OCI-LY7 (cell line): ENCODE measurements around the gene CAMK2B. TPM values are rescaled to one million over a fixed set of nuclear protein-coding genes. Genes with fewer than 3 reads are reported as not detected.
"Not testable (repeated sequence)": the region's sequence is repeated elsewhere in the genome, so short reads cannot be mapped to it uniquely, and the experiment has no call there.

Experiments
- BruUV-seq: library from RNA; stranded (reverse); fragments of 400-500 nt; replicated peaks from 2 replicates; lab custom pipeline; 2021; lab: Mats Ljungman, UMichigan
- CTCF ChIA-PET: fragments of 300-600 bp; sonication (Branson Sonifier 250); formaldehyde crosslinking; loops from one replicate; lab custom pipeline; 2022; ENCODE audit warnings: antibody characterized with exemption; ENCODE audit not compliant: unreplicated experiment; lab: Charles Lee
- POLR2A ChIA-PET: fragments of 300-600 bp; sonication (Branson Sonifier 250); formaldehyde crosslinking; loops from one replicate; lab custom pipeline; 2022; ENCODE audit warnings: antibody characterized with exemption; lab: Charles Lee
- DNase-seq: peaks from one replicate; pipeline ENCODE4 v3.0.0-alpha.2; 2015; ENCODE audit warnings: low spot score
- H2AFZ ChIP-seq: fragments of 200-600 bp; sonication (generic), shearing (Covaris generic); 2 replicates; pipeline ENCODE4 v1.6.1; 2014; ENCODE audit warnings: mild to moderate bottlenecking, antibody characterized with exemption, low read length, moderate library complexity
- H3K27ac ChIP-seq: fragments of 200-600 bp; sonication (generic); 2 replicates; pipeline ENCODE4 v1.5.1; 2014; ENCODE audit warnings: mixed run types, low read depth, mild to moderate bottlenecking, moderate library complexity, low read length, inconsistent platforms; ENCODE audit not compliant: poor library complexity, severe bottlenecking
- H3K36me3 ChIP-seq: fragments of 200-600 bp; sonication (generic); 2 replicates; pipeline ENCODE4 v1.6.1; 2014; ENCODE audit warnings: mild to moderate bottlenecking, antibody characterized with exemption, low read length, moderate library complexity, mixed read lengths; ENCODE audit not compliant: insufficient read depth
- H3K4me1 ChIP-seq: fragments of 200-600 bp; sonication (generic); 2 replicates; pipeline ENCODE4 v1.5.1; 2014; ENCODE audit warnings: mild to moderate bottlenecking, low read length; ENCODE audit not compliant: insufficient read depth, poor library complexity, severe bottlenecking
- H3K4me2 ChIP-seq: fragments of 200-600 bp; sonication (generic); 2 replicates; pipeline ENCODE4 v1.6.1; 2014; ENCODE audit warnings: mild to moderate bottlenecking, low read length
- H3K4me3 ChIP-seq: fragments of 200-600 bp; sonication (generic); 2 replicates; pipeline ENCODE4 v1.5.1; 2014; ENCODE audit warnings: mild to moderate bottlenecking, low read depth, low read length; ENCODE audit not compliant: poor library complexity, severe bottlenecking
- H3K79me2 ChIP-seq: fragments of 200-600 bp; sonication (generic); 2 replicates; pipeline ENCODE4 v1.6.1; 2016; ENCODE audit warnings: low read depth, mild to moderate bottlenecking, low read length, moderate library complexity, mixed read lengths; ENCODE audit not compliant: insufficient read depth
- H3K9me2 ChIP-seq: fragments of 200-600 bp; sonication (generic); 2 replicates; pipeline ENCODE4 v1.6.1; 2016; ENCODE audit warnings: mild to moderate bottlenecking, low read length, mixed read lengths; ENCODE audit not compliant: insufficient read depth
- H3K9me3 ChIP-seq: fragments of 200-600 bp; sonication (generic); 2 replicates; pipeline ENCODE4 v1.6.1; 2014; ENCODE audit warnings: mild to moderate bottlenecking, mixed run types, low read length, mixed read lengths
- H4K20me1 ChIP-seq: fragments of 200-600 bp; sonication (generic); 2 replicates; pipeline ENCODE4 v1.6.1; 2014; ENCODE audit warnings: mild to moderate bottlenecking, antibody characterized with exemption, low read length, moderate library complexity, mixed read lengths; ENCODE audit not compliant: insufficient read depth
- EZH2phosphoT487 ChIP-seq: fragments of 200-600 bp; sonication (generic); IDR thresholded peaks from 2 replicates; pipeline ENCODE4 v1.6.1; 2018; ENCODE audit warnings: low read depth, borderline replicate concordance, mild to moderate bottlenecking, mixed run types, antibody characterized with exemption, low read length, moderate library complexity, mixed read lengths
- intact Hi-C: fragments of 100-400 bp; cut with micrococcal nuclease; formaldehyde crosslinking; loops from one replicate; pipeline ENCODE4 v1.10.0; 2022; ENCODE audit not compliant: unreplicated experiment
- total RNA-seq, 2 experiments: library from RNA; depleted of rRNA in 1 of 2; stranded (reverse); fragments of >200 nt in 1 of 2; shearing (Covaris generic) in 1 of 2; gene quantifications; 2 replicates each; pipeline ENCODE4 v1.2.3, GENCODE V29; 2014 to 2022
- TF ChIP-seq, protein P1 (sequence below): fragments of 200-600 bp; sonication (generic); conservative IDR thresholded peaks from 2 replicates; pipeline ENCODE4 v1.5.1; 2014; ENCODE audit warnings: mild to moderate bottlenecking, antibody characterized with exemption, low read length, moderate library complexity, mixed read lengths

The CAMK2B gene
- total RNA-seq, 2 experiments from 2014 or later, result 0.66 to 1.1 TPM

DNA sequence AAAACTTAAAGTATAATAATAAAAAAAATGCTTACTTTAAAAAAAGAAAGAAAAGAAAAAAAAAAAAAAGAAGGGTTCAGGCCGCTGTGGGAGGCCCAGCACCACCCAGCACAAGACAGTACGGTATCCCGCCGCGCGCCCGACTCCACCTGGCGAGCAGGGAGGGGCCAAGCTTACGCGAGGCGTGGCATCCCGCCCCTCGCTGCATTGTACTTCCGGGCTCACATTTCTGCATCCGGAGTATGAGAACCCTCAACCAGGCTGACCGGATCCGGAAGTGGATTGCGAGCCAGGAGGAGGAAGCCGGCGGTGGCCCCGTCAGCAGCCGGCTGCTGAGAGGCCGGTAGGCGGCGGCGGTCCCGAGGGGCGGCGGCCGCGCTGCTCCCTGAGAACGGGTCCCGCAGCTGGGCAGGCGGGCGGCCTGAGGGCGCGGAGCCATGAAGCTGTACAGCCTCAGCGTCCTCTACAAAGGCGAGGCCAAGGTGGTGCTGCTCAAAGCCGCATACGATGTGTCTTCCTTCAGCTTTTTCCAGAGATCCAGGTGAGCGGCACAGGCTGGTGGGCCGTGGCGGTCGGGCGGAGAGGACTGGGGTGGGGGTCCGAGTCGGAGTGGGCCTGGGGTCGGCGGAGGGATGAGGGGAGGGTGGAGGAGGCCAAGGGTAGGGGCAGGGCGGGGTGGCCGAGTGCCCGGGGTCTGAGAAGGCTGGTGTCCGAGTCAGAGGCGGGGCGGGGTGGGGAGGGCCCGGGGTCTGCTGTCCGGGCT, 124.5 kb downstream of the CAMK2B start, which contains the start of gene YKT6:
YKT6 (plus strand) TSS at position 280 of the 763 bp plus-strand sequence; CDS start at position 438, 158 bp downstream.
- ChIA-PET POLR2A (interaction anchor here (0.6 to 1.9 kb wide), 11 partner anchors 12 to 1712 kb away, joined by 3 to 9 read pairs (median 4); no protein-coding TSS in a partner anchor), CTCF (no interaction called here)
- Histone ChIP-seq H2AFZ (0 out of 2 replicates have a peak within 1 kb of the TSS, but pooled peaks have one; percentile 16), H3K4me2 (peak within 1 kb of the TSS; percentile 96), H3K27ac (peak within 1 kb of the TSS; percentile 21), H3K4me3 (peak within 1 kb of the TSS; percentile 92), H4K20me1 (0 out of 2 replicates have a peak, but pooled peaks cover 5% of the 10 kb centered on the region), H3K9me3 (no peaks in the 10 kb centered on the region), H3K36me3 (peaks cover 18% of the 10 kb centered on the region), H3K9me2 (no peaks in the 10 kb centered on the region), H3K79me2 (peaks cover 29% of the 10 kb centered on the region), H3K4me1 (peaks cover 27% of the 10 kb centered on the region)
- no TSS peak for BruUV-seq
- DNase-seq, result peak; percentile 99
- TF ChIP-seq, protein P1, sequence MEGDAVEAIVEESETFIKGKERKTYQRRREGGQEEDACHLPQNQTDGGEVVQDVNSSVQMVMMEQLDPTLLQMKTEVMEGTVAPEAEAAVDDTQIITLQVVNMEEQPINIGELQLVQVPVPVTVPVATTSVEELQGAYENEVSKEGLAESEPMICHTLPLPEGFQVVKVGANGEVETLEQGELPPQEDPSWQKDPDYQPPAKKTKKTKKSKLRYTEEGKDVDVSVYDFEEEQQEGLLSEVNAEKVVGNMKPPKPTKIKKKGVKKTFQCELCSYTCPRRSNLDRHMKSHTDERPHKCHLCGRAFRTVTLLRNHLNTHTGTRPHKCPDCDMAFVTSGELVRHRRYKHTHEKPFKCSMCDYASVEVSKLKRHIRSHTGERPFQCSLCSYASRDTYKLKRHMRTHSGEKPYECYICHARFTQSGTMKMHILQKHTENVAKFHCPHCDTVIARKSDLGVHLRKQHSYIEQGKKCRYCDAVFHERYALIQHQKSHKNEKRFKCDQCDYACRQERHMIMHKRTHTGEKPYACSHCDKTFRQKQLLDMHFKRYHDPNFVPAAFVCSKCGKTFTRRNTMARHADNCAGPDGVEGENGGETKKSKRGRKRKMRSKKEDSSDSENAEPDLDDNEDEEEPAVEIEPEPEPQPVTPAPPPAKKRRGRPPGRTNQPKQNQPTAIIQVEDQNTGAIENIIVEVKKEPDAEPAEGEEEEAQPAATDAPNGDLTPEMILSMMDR, result peak; percentile 62
- no peak for TF ChIP-seq EZH2phosphoT487
- intact Hi-C loops, result loop anchor here (2.0 kb wide), 1 partner anchor 78 kb away; the partner anchor contains the start of gene POLD2

DNA sequence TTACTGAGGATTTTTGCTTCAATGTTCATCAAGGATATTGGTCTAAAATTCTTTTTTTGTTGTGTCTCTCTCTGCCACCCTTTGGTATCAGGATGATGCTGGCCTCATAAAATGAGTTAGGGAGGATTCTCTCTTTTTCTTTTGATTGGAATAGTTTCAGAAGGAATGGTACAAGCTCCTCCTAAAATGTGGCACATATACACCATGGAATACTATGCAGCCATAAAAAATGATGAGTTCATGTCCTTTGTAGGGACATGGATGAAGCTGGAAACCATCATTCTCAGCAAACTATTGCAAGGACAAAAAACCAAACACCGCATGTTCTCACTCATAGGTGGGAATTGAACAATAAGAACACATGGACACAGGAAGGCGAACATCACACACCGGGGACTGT, 125.2 kb downstream of the CAMK2B start:
- POLR2A ChIA-PET, result interaction anchor here (0.9 to 1.9 kb wide), 2 partner anchors 102 to 148 kb away, joined by 3 to 9 read pairs; no protein-coding TSS in a partner anchor
- H3K9me2 ChIP-seq, BruUV-seq, CTCF ChIA-PET, H3K9me3 ChIP-seq, DNase-seq, H3K27ac ChIP-seq, H4K20me1 ChIP-seq, H3K4me3 ChIP-seq, H3K4me2 ChIP-seq, H2AFZ ChIP-seq: not testable (repeated sequence)
- intact Hi-C loops, result loop anchor here (2.0 kb wide), 1 partner anchor 77 kb away; the partner anchor contains the start of gene POLD2
- Histone ChIP-seq H3K4me1 (peaks cover 29% of the 10 kb centered on the region), H3K36me3 (peaks cover 11% of the 10 kb centered on the region), H3K79me2 (peaks cover 29% of the 10 kb centered on the region)

DNA sequence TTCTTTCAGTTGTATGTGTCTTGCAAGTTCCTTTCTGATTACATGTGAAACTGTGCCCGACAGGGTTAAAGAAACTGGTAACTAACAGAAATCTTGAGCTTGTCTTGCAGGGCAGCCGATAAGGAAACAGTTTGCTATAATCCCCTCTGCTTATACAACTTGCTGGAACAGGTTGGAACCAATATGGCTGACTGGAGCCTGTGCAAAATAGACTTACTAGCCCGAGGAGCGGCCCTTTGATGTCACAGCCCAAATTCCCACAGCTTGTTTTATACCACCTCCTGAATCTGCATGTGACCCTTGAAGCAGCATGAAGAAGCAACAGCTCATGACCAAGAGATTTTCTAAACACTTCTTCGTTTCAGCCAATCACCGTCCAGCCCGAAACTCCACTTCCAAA, 127.9 kb downstream of the CAMK2B start:
- Histone ChIP-seq H3K9me2 (no peaks in the 10 kb centered on the region), H3K4me1 (peaks cover 28% of the 10 kb centered on the region), H2AFZ (no peak overlapping the region; the same call in 1 of the 2 replicates), H3K79me2 (peaks cover 17% of the 10 kb centered on the region), H3K36me3 (no peaks in the 10 kb centered on the region), H3K9me3 (no peaks in the 10 kb centered on the region), H3K27ac (no peak overlapping the region), H3K4me2 (no peak overlapping the region), H3K4me3 (no peak overlapping the region), H4K20me1 (0 out of 2 replicates have a peak, but pooled peaks cover 5% of the 10 kb centered on the region)
- ChIA-PET POLR2A (interaction anchor here (0.6 to 1.9 kb wide), 3 partner anchors 60 to 942 kb away, joined by 3 to 7 read pairs (median 3); no protein-coding TSS in a partner anchor), CTCF (no interaction called here)
- BruUV-seq, result no TSS peak
- intact Hi-C loops, result loop anchor here (5.0 kb wide), 1 partner anchor 175 kb away; no protein-coding TSS in a partner anchor
- TF ChIP-seq EZH2phosphoT487, result no peak
- no peak for DNase-seq
